DLD1 (cell line): ENCODE measurements around the gene GNG8.

ENCODE experiments used
- in situ Hi-C: cut with HindIII; loops from 2 replicates; pipeline ENCODE4 v1.10.0; 2017; ENCODE audit warnings: low sequenced_read_pairs

GNG8 gene

DNA sequence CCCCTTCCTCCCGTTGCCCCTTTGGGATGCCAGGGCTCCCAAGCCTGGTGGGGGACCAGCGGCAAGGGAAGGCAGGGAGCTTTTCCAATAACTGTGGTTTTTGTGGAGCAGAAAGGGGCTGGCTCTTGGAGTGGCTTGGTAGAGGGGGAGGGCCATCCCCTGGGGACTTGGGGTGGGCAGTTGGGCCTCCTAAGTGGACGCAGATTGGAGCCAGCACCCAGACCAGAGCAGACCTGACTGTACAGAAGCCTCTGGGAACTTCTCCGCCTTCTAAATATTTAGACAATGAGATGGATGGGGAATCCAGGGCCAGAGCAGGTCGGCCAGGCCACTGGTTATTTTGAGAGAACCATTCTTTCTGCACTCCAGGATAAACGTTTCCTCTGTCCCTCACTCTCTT is 15.3 kb downstream of the GNG8 start:
- in situ Hi-C loops = no loop called here

DNA sequence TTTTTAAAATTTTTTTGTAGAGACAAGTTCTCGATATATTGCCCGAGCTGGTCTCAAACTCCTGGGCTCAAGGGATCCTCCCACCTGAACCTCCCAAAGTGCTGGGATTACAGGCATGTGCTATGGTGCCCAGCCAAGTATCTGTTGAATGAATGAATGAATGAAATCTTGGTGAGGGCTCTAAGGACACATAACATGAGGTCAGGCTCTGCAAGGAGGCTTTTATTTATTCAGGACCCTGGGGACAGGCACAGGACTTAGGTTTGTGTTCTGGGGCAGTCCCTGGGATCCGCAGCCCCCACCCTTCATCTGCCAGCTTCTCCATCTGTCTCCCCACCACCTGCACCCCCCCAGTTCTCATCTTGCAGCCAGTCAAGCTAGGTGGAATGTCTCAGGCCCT is 15.7 kb downstream of the GNG8 start:
- in situ Hi-C loops = no loop called here

DNA sequence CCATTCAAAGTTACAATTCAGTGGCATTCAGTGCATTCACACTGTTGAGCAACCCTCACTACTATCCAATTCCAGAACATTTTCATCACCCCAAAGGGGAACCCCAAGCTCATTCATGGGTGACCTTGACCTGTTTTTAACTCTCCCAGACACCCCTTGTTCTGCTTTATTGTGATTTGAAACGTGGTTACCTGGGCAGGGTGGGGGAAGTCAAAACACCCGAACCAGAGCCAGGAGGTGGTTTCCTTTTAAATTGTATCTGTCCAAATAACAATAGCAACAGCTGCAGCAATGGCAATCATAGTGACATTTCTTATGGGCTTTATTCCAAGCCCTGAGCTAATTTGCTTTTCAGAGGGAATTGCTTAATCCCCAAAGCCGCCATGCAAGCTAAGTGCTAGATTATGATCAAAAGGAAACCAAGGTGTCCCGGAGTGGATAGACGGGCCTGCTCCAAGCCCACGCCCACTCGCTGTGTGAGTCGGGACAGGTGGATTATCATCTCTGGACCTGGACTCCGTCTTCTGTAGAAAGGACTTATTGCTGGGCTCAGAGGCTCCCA is 17.3 kb downstream of the GNG8 start:
- in situ Hi-C loops = no loop called here

DNA sequence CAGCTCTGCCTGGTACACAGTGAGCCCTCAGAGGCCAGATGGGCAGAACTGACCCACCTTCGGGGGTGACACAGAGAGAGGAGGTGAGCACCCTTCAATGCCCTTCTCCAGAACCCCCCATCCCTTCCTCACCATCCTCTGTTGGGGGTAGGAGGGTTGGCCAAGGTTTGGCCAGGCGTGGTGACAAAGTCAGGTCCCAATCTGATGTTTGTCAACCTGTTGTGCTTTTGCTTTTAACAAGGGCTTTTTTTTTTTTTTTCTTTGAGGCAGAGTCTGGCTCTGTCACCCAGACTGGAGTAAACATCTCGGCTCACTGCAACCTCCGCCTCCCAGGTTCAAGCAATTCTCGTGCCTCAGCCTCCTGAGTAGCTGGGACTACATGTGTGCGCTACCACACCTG is 18.4 kb downstream of the GNG8 start:
- in situ Hi-C loops = no loop called here

DNA sequence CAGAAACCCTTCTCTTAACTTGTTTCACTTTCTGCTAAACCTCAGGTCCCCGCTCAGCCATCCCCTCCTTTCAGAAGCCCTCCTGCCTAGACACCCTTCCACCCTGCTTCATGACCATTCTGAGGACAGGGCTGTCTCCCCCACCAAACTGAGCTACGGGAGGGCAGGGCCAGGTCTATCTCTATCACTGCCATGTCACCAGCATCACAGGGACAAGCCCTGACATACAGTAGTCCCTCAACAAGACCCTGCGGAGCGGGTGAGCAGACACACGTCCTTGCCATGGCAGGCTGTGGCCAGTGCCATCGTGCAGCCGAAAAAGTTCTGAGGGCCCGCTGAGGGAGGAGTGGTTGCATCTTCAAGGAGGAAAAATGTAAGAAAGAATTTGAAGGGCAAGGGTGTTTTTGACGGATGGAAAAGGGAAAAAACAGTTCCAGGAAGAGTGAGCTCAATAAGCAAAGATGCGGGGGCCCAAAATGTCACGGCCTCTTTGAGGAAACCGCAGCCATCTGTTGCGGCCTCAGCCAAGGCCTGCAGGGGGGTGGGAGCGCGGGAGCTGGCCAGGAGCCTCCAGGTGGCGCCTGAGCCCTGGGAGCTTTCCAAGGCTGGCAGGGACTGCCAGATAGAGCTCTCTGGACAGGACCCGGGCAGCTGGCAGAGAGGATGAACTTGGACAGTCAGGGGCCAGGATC is 19.2 kb downstream of the GNG8 start:
- in situ Hi-C loops = no loop called here

DNA sequence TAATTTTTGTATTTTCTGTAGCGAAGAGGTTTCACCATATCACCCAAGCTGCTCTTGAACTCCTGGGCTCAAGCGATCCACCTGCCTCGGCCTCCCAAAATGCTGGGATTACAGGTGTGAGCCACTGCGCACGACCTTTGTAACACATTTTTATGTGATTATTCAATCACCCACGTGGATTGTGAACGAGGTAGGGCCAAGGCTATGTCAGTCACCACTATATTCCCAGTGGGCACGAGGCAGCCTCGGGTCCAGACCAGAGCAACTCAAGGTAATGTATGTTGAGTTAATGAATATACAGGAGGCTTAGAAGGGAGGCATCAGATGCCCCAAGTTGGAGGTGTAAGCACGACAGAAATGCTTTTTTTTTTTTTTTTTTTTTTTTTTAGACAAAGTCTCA is 20.0 kb downstream of the GNG8 start:
- in situ Hi-C loops = no loop called here

DNA sequence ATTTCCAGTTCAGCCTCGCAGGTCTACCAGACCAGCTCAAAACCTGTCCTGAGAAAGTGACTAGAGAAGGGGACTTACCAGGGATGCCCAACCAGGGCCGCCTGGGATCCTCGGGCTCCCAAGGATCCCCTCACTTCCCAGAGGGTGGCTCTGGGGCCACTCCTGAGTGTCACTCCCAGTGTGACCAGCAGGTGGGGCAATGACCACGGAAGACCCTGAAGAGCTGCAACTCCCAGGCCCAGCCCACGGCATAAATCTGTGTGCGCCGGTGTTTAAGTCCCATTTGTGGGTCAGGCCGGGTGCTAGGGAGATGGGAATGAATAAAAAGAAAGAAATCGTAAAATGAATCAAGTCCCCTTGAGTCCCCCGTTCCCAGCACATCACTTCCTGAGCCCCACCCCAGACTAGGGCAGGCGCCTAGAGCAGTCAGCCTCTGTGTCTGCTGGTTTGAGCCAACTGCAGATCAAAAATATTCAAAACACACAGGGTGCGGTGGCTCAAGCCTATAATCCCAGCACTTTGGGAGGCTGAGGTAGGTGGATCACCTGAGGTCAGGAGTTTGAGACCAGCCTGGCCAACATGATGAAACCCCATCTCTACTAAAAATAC is 21.8 kb downstream of the GNG8 start:
- in situ Hi-C loops = no loop called here

DNA sequence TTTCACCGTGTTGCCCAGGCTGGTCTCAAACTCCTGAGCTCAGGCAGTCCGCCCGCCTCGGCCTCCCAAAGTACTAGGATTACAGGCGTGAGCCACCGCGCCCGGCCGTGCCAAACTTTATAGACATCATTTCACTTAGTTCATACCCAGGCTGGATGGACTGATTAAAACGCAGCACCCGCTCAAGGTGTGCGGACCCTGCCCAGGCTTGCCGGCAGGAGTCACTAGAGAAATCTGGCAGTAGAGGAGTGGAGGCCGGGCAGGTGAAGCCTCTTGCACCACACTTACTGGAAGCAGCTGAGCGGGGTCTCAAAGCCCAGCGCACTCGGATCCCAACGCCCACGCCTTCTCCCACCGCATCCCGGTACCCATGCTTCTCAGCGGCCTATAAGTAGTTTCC is 22.5 kb downstream of the GNG8 start:
- in situ Hi-C loops = no loop called here

DNA sequence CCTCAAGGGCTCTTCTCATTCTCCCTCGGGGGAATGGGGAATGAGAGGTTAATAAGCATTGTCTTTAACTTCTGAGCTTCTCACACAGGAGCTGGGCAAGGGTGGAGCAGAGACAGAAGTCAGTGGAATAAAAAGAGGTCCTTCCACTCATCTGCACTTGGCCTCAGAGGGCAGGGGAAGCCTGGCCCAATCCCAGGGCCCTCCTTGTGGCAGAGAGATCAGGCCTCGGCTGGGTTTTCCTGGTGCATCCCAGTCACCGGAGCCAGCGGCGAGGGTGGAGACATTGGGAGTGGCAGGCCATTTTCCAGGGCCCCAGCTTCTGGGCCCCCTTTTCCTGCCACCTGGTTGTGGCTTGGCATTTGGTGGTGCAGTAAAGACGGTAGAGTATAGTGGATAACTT is 24.2 kb downstream of the GNG8 start:
- in situ Hi-C loops = no loop called here

DNA sequence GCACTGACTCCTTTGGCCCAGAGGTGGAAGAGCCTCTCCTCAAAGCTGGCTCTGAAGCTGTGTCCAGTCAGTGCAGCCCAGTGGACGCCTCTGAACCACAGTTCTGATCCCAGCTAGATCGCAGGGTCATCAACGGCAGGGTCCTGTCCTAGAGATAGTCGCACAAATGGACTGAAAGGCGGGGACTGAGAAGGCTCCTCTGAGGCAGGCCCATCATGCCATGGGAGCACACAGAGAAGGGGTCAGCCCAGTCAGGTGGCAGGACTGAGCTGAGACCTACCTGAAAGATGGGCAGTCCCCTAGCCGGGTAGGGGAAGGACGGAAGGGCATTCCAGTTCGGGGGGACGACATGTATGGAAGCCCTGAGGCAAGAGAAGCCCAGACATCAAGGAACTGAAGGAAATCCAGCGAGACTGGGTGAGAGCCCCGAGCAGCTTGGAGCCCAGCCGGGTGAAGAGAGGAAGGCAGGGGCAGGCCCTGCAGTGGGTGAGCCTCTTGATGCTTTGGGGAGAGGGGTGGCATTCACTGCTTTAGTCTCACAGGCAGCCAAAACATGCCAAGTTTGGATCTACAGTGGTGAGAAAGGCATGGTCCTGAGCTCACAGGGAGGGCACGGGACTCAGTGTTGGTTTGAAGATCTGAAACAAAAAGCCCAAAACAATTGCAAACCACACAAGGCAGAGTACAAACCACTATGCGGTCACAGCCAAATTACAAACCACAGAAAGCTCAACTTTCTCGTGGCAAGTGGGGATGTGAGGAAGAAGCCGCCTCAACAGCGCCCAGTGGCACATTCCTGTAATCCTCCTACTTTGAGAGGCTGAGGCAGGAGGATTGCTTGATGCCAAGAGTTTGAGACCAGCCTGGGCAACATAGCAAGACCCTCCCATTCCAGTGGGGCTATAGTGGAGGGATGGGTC is 24.9 kb downstream of the GNG8 start:
- in situ Hi-C loops = no loop called here

DNA sequence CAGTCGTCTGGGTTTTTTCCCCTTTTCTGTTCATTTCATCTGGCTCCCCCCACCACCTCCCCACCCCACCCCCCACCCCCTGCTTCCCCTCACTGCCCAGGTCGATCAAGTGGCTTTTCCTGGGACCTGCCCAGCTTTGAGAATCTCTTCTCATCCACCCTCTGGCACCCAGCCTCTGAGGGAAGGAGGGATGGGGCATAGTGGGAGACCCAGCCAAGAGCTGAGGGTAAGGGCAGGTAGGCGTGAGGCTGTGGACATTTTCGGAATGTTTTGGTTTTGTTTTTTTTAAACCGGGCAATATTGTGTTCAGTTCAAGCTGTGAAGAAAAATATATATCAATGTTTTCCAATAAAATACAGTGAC is 25.6 kb downstream of the GNG8 start:
- in situ Hi-C loops = no loop called here

DNA sequence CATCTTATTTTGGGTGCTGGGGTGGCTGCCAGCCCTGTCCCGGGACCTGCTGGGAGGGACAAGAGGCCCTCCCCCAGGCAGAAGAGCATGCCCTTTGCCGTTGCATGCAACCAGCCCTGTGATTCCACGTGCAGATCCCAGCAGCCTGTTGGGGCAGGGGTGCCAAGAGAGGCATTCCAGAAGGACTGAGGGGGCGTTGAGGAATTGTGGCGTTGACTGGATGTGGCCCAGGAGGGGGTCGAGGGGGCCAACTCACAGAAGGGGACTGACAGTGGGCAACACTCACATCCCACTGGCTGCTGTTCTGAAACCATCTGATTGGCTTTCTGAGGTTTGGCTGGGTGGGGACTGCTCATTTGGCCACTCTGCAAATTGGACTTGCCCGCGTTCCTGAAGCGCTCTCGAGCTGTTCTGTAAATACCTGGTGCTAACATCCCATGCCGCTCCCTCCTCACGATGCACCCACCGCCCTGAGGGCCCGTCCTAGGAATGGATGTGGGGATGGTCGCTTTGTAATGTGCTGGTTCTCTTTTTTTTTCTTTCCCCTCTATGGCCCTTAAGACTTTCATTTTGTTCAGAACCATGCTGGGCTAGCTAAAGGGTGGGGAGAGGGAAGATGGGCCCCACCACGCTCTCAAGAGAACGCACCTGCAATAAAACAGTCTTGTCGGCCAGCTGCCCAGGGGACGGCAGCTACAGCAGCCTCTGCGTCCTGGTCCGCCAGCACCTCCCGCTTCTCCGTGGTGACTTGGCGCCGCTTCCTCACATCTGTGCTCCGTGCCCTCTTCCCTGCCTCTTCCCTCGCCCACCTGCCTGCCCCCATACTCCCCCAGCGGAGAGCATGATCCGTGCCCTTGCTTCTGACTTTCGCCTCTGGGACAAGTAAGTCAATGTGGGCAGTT is 26.2 kb downstream of the GNG8 start:
- in situ Hi-C loops = no loop called here

DNA sequence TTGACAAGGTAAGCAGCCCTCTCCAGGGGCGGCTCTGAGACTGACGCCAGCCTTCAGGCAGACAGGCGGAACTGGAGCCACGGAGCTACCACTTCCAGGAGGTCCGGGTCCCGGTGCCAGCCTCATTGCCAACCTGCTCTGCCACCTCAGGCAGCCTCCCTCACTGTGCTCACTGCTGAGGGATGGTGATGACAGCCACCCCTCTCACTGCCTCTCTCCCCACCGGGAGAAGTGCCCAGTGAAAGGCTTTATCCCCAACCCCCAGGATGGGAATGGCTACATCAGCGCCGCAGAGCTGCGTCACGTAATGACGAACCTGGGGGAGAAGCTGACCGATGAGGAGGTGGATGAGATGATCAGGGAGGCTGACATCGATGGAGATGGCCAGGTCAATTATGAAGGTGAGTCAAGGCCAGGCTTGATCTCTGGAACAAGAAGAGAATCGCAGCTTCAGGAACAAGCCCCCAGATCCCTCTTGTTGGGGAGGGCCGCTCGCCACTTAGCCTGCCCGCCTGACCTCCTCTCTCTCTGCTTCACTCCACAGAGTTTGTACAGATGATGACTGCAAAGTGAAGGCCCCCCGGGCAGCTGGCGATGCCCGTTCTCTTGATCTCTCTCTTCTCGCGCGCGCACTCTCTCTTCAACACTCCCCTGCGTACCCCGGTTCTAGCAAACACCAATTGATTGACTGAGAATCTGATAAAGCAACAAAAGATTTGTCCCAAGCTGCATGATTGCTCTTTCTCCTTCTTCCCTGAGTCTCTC is 27.2 kb downstream of the GNG8 start:
- in situ Hi-C loops = no loop called here

DNA sequence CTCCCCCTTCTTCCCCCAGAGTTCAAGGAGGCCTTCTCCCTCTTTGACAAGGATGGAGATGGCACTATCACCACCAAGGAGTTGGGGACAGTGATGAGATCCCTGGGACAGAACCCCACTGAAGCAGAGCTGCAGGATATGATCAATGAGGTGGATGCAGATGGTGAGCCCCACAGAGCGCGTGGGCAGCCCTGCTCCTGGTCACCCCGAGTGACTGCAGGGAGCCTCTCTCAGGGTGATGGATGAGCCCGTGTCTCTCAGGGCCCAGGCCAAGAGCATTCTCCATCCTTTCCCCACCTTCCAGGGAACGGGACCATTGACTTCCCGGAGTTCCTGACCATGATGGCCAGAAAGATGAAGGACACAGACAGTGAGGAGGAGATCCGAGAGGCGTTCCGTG is 27.8 kb downstream of the GNG8 start:
- in situ Hi-C loops = no loop called here

DNA sequence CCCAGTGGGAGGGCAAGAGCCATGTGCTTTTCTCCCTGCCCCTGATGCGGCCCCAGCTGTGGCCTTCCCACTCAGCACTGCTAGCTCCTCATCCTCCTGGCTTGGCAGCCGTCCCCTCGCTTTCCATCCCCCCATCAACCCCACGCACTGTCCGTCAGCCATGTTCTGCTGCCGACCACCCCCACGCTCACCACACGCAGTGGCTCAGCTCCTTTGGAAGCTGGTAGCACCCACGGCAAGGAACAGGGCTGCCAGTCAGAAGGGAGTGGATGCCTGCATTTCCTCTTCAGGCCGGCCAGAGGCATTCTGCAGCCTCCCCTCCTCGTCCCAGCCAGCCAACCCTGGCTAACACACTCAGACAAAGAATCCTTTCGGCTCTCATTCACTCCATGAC is 28.6 kb downstream of the GNG8 start:
- in situ Hi-C loops = no loop called here

DNA sequence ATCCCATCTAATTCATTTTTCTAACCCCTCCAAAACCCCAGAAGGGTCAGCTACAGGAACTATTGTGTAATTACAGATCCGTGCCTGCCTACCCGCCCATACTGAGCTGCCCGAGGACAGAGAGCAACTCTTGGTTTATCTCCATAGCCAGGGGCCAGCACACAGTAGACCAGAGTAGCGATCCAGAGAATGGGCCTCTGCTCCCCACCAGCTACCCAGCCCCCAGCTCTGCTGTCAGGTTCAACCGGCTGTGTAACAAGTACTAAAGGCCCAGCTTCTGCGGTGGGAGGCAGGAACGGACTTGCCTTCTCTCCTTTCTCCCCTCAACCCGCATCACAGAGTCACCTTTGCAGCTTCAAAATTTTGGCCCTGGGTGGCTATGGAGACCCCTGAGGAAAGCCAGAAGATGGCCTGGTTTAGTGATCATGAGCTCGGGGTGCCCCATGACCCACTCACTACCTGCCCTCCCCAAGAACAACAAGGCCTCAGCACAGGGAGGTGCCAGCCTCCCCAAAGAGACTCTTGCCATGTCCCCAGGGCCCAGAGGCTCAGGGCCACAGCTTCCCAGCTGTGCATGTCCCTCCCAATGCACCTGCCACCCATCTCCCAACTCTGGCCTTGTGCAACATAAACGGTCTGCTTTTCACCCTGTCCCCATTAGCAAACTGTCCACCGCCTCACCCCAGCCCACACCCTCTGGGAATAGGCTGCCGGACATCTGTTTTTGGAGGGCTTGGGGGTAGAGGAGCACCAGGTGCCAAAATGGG is 29.1 kb downstream of the GNG8 start:
- in situ Hi-C loops = no loop called here

DNA sequence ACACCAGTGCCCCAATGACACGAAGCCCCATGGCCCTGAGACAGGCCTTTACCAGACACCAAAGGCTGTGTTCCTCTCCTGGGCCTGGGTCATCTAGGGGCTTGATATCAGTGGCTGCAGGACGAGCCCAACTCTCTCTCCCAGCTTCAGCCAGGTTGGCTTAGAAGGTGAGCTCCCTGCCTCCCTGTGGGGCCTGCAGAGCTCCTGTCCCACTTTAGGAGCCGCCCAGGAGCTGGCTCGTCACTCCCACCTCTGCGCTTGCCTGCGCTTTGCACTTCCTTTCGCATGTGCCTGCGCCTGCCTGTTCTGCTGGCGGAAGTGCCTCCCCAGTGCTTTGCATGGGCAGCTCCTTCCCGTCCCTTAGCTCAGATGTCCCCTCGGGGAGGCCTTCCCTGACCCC is 30.0 kb downstream of the GNG8 start:
- in situ Hi-C loops = no loop called here

DNA sequence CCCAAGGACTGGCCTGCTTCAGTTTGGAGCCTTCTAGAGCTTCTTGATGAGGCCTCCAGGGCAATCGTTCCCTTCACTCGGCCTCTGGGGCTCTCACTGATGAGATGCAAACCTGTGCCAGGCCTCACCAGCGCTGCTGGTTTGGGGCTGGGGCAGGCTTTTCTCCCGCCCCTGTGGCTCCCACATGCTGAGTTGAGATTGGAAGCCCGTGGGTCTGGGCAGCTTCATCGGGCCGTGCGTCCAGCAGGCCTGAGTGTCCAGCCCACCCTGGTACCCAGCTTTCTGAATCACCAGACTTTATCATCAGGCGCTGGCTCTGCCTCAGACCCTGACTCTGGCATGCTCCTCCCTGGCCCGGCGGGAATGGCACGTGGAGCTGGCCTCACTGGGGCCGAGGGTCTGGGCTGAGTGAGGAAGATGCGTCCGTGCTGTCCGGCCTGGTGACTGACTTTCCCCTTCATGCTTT is 30.6 kb downstream of the GNG8 start:
- in situ Hi-C loops = no loop called here

DNA sequence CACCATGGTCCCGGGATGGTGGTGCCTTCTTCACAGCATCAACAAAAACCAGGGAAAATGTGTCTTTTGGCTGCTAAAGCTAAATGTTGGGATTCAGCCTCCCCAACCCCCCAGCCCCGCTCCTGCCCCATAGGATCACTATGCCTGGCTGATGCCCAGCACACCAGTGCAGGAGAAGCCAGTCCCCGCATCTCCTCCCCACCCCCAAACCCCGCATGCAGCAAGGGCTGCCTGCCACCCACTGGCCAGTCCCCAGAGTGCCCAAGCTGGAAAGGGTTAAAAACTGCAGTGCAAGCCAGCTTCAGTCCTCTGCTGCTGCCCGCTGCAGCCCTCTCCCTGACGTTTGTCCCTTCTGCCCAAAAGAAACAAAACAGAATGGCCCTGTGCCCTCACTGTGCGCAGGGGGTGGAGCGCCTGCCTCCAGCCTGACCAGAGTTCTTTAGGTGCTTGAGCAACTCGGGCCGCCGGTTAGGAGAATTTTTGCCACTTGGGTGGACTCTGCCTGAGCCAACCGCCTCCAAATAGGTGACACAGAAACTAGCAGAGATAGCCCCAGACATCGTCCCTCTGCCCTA is 31.1 kb downstream of the GNG8 start:
- in situ Hi-C loops = no loop called here
